Measurements from ENCODE around the gene SYTL5. TPM values are rescaled to one million over a fixed set of nuclear protein-coding genes. Genes with fewer than 3 reads are reported as not detected.

SYTL5 gene
- polyA plus RNA-seq, 1 donor (not counting 4 experiments of a cell fraction or from before 2014, with no cell fraction given), result 0.09 TPM

GRCh38 chrX:38004046-38004445 is 2.3 kb upstream of the SYTL5 start:
- Histone ChIP-seq H3K4me1 (ENCODE audit: control insufficient read depth, extremely low read depth, insufficient read depth, low read length) (peaks cover 2% of the 10 kb centered on the region), H4K20me1 (ENCODE audit: control insufficient read depth, extremely low read depth, insufficient read depth, low read length) (no peaks in the 10 kb centered on the region), H3K4me2 (ENCODE audit: control insufficient read depth, extremely low read depth, insufficient read depth, low read depth, low read length) (no peak overlapping the region), H3K27ac (ENCODE audit: control insufficient read depth, insufficient read depth, low read length) (no peak overlapping the region), H2AFZ (ENCODE audit: control insufficient read depth, low read length) (no peak overlapping the region), H3K4me3 (ENCODE audit: control insufficient read depth in 2 of 3, extremely low read depth in 1 of 3, insufficient read depth in 2 of 3, low read depth in 1 of 3, low read length in 3 of 3) (no peak overlapping the region), H3K9me1 (ENCODE audit: control insufficient read depth, extremely low read depth, insufficient read depth, low read length) (no peaks in the 10 kb centered on the region), H3K36me3 (ENCODE audit: control insufficient read depth in 2 of 2, extremely low read depth in 1 of 2, insufficient read depth in 2 of 2, low read length in 2 of 2) (no peaks in the 10 kb centered on the region), H3K9me3 (ENCODE audit: control insufficient read depth, low read depth, low read length) (no peaks in the 10 kb centered on the region), H3K79me2 (ENCODE audit: control insufficient read depth, insufficient read depth, low read length) (no peaks in the 10 kb centered on the region), H3K9ac (ENCODE audit: control insufficient read depth, extremely low read depth, insufficient read depth, low read length) (no peak overlapping the region), H3K27me3 (ENCODE audit: control insufficient read depth, extremely low read depth, insufficient read depth, low read length) (no peaks in the 10 kb centered on the region)
- TF ChIP-seq CTCF (optimal IDR thresholded peaks at IDR 0.05 in 1 of 3, IDR thresholded peaks at IDR 0.05 in 1 of 3, conservative IDR thresholded peaks at IDR 0.05 in 1 of 3; ENCODE audit: extremely low read depth in 1 of 3, insufficient read depth in 2 of 3, low read length in 3 of 3) (no peak), EZH2 (IDR thresholded peaks at IDR 0.05; ENCODE audit: low read length) (no peak)
- dilution Hi-C loops (cut with MboI; ENCODE audit: extremely low pct_ligation_motif_present, low sequenced_read_pairs), result no loop called here
- no peak for FAIRE-seq
- DNase-seq (ENCODE audit: low read depth, low spot score), result no peak

- no peak for TF ChIP-seq EZH2 (IDR thresholded peaks at IDR 0.05; ENCODE audit: low read length)
- no peak for TF ChIP-seq CTCF (optimal IDR thresholded peaks at IDR 0.05 in 1 of 3, IDR thresholded peaks at IDR 0.05 in 1 of 3, conservative IDR thresholded peaks at IDR 0.05 in 1 of 3; ENCODE audit: extremely low read depth in 1 of 3, insufficient read depth in 2 of 3, low read length in 3 of 3)
- Histone ChIP-seq H3K4me2 (ENCODE audit: control insufficient read depth, extremely low read depth, insufficient read depth, low read depth, low read length) (no peak overlapping the region), H3K9ac (ENCODE audit: control insufficient read depth, extremely low read depth, insufficient read depth, low read length) (no peak overlapping the region), H3K4me1 (ENCODE audit: control insufficient read depth, extremely low read depth, insufficient read depth, low read length) (no peaks in the 10 kb centered on the region), H2AFZ (ENCODE audit: control insufficient read depth, low read length) (no peak overlapping the region), H3K27ac (ENCODE audit: control insufficient read depth, insufficient read depth, low read length) (no peak overlapping the region), H3K9me1 (ENCODE audit: control insufficient read depth, extremely low read depth, insufficient read depth, low read length) (no peaks in the 10 kb centered on the region), H3K79me2 (ENCODE audit: control insufficient read depth, insufficient read depth, low read length) (no peaks in the 10 kb centered on the region), H3K9me3 (ENCODE audit: control insufficient read depth, low read depth, low read length) (no peaks in the 10 kb centered on the region), H3K4me3 (ENCODE audit: control insufficient read depth in 2 of 3, extremely low read depth in 1 of 3, insufficient read depth in 2 of 3, low read depth in 1 of 3, low read length in 3 of 3) (no peak overlapping the region), H4K20me1 (ENCODE audit: control insufficient read depth, extremely low read depth, insufficient read depth, low read length) (no peaks in the 10 kb centered on the region), H3K36me3 (ENCODE audit: control insufficient read depth in 2 of 2, extremely low read depth in 1 of 2, insufficient read depth in 2 of 2, low read length in 2 of 2) (no peaks in the 10 kb centered on the region), H3K27me3 (ENCODE audit: control insufficient read depth, extremely low read depth, insufficient read depth, low read length) (no peaks in the 10 kb centered on the region)
- no peak for DNase-seq (ENCODE audit: low read depth, low spot score)
- FAIRE-seq, result no peak
- dilution Hi-C loops (cut with MboI; ENCODE audit: extremely low pct_ligation_motif_present, low sequenced_read_pairs), result no loop called here
Observed at GRCh38 chrX:38006778-38007177, 425 bp downstream of the SYTL5 start.
